ENCODE data around the gene SDR42E2.

- no peak for TF ChIP-seq CBX8 (IDR thresholded peaks at IDR 0.05)
- TF ChIP-seq POLR2A (IDR thresholded peaks at IDR 0.05; ENCODE audit: low read length) = no peak
- TF ChIP-seq CTCF (IDR thresholded peaks at IDR 0.05) = no peak
- TF ChIP-seq RCOR1 (IDR thresholded peaks at IDR 0.05; ENCODE audit: low read depth, low read length) = no peak
- no peak for TF ChIP-seq RFX5 (IDR thresholded peaks at IDR 0.05)
- no peak for TF ChIP-seq PHF8 (IDR thresholded peaks at IDR 0.05; ENCODE audit: borderline replicate concordance, low read depth)
- TF ChIP-seq MAX (IDR thresholded peaks at IDR 0.05) = no peak
- TF ChIP-seq USF2 (IDR thresholded peaks at IDR 0.05) = no peak
- no peak for TF ChIP-seq ESRRA (IDR thresholded peaks at IDR 0.05; ENCODE audit: borderline replicate concordance, low read length)
- TF ChIP-seq POLR2AphosphoS2 (conservative IDR thresholded peaks at IDR 0.05; ENCODE audit: low read length) = no peak
- TF ChIP-seq ELK1 (IDR thresholded peaks at IDR 0.05; ENCODE audit: low read depth, low read length) = no peak
- no peak for TF ChIP-seq EP300 (IDR thresholded peaks at IDR 0.05)
- TF ChIP-seq EHMT2 (IDR thresholded peaks at IDR 0.05; ENCODE audit: low read depth) = no peak
- no peak for TF ChIP-seq MYC (IDR thresholded peaks at IDR 0.05; ENCODE audit: borderline replicate concordance, low read length)
Measured at GRCh38 chr16:22130528-22130927, 31.8 kb upstream of the SDR42E2 start.

Measured in A549 (cell line).